C4-2B (cell line): ENCODE measurements around the gene ENTPD1.
"Not testable (repeated sequence)": the region's sequence is repeated elsewhere in the genome, so short reads cannot be mapped to it uniquely, and the experiment has no call there.

Experiments used
- H3K27ac ChIP-seq: fragments of 450-650 bp; 2 replicates; pipeline ENCODE4 v1.5.1; 2017
- CTCF ChIP-seq: fragments of 450-650 bp; conservative IDR thresholded peaks from 2 replicates; pipeline ENCODE4 v1.5.1; 2017; ENCODE audit warnings: mild to moderate bottlenecking
- ZFX ChIP-seq: fragments of 450-650 bp; IDR thresholded peaks from 2 replicates; pipeline ENCODE4 v1.6.1; 2017

Gene ENTPD1

GRCh38 chr10:95728526-95728925, 27.4 kb upstream of the ENTPD1 start:
- TF ChIP-seq ZFX (no peak), CTCF (peak; percentile 11)
- no peak overlapping the region for H3K27ac ChIP-seq

GRCh38 chr10:95729323-95730055, 26.5 kb upstream of the ENTPD1 start:
- TF ChIP-seq ZFX (no peak), CTCF (no peak)
- H3K27ac ChIP-seq, result no peak overlapping the region

GRCh38 chr10:95730233-95730632, 25.7 kb upstream of the ENTPD1 start:
- no peak for TF ChIP-seq ZFX
- no peak for TF ChIP-seq CTCF
- no peak overlapping the region for H3K27ac ChIP-seq

- H3K27ac ChIP-seq, result not testable (repeated sequence)
These were observed 23.1 kb upstream of the ENTPD1 start for GRCh38 chr10:95732907-95733306.

- TF ChIP-seq ZFX, result no peak
- TF ChIP-seq CTCF, result no peak
- H3K27ac ChIP-seq, result no peak overlapping the region
These were observed 16.9 kb upstream of the ENTPD1 start for GRCh38 chr10:95739056-95739455.

- no peak for TF ChIP-seq ZFX
- no peak for TF ChIP-seq CTCF
- H3K27ac ChIP-seq, result no peak overlapping the region
These were observed 14.0 kb upstream of the ENTPD1 start for GRCh38 chr10:95741807-95742467.

- no peak for TF ChIP-seq CTCF
- no peak for TF ChIP-seq ZFX
- H3K27ac ChIP-seq, result no peak overlapping the region
These were observed 13.5 kb upstream of the ENTPD1 start for GRCh38 chr10:95742485-95742884.
